ENCODE results near the gene SMR3A. TPM values are rescaled to one million over a fixed set of nuclear protein-coding genes. Genes with fewer than 3 reads are reported as not detected.

Gene SMR3A
- total RNA-seq (not detected), polyA plus RNA-seq (not detected)

DNA sequence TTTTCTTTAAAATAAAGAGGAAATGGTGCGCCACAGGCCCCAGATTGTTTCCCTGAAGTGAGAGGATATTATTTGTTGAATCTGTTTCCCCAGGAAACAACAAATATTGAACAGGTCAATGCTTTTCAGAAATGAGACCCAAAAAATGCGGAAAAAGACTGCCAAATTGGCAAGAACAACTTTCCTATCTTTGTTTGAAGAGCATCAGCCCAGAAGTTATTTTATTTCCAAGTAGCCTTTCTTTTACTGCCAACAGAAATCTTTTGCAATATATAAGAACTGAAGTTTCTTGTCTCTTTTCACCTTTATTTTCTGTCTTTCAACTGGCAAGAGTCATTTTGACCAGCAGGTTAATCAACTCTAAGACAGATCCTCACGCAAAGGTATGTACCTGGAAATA is at the start of gene SMR3A:
SMR3A (plus strand) TSS at position 301 of the 400 bp plus-strand sequence. CDS start 1,356 bp downstream, outside the sequence.
- Histone ChIP-seq H3K36me3 (ENCODE audit: insufficient read depth, low read length) (no peaks in the 10 kb centered on the region), H3K4me3 (ENCODE audit: low read length in 2 of 2) (no peak within 1 kb of the TSS), H3K27ac (ENCODE audit: low read depth, low read length) (no peak within 1 kb of the TSS), H3K4me1 (ENCODE audit: insufficient read depth, low read length) (no peaks in the 10 kb centered on the region), H3K27me3 (ENCODE audit: insufficient read depth, low read length) (no peaks in the 10 kb centered on the region), H3K9me3 (ENCODE audit: control insufficient read depth in 1 of 2, low read length in 2 of 2) (no peaks in the 10 kb centered on the region)
- Mint-ChIP-seq H3K9me3 (peaks cover 0 to 2% (median 0%) of the 10 kb centered on the region in 8 donors), H3K4me1 (no peaks in the 10 kb centered on the region), H3K27me3 (no peaks in the 10 kb centered on the region), H3K4me3 (no peak within 1 kb of the TSS), H3K36me3 (no peaks in the 10 kb centered on the region), H3K27ac (no peak within 1 kb of the TSS)
- intact Hi-C loops (cut with micrococcal nuclease), result no loop called here
- ChIA-PET CTCF (ENCODE audit: partially characterized antibody) (no interaction called here), POLR2A (ENCODE audit: partially characterized antibody) (no interaction called here)
- no peak for DNase-seq

DNA sequence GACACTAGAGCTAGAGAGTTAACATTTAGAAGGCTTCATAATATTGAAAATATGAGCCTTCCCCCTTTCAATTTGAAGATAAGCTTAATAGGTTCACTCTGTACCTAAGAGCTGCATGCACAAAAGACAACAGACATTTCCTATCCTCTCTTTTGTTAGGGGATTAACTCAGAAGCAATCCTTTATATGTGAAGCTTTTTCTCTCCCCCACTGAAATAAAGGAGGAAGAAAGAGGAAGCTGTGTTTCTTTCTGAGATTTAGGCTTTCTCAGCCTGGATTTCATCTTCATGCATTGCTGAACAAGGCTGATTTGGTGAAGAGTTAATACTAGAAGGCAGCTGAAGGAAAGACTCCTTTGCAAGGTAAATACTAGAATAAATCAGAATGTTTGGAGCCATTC is 46.8 kb upstream of the SMR3A start:
- H3K4me3 Mint-ChIP-seq, result no peak overlapping the region
- Histone ChIP-seq H3K27ac (ENCODE audit: low read depth, low read length) (no peak overlapping the region), H3K4me3 (ENCODE audit: low read length in 2 of 2) (no peak overlapping the region), H3K4me1 (ENCODE audit: insufficient read depth, low read length) (no peaks in the 10 kb centered on the region), H3K27me3 (ENCODE audit: insufficient read depth, low read length) (no peaks in the 10 kb centered on the region), H3K9me3 (ENCODE audit: control insufficient read depth in 1 of 2, low read length in 2 of 2) (no peaks in the 10 kb centered on the region), H3K36me3 (ENCODE audit: insufficient read depth, low read length) (no peaks in the 10 kb centered on the region)
- no peak for DNase-seq
- peaks cover 0 to 5% (median 0%) of the 10 kb centered on the region in 8 donors for H3K9me3 Mint-ChIP-seq
- POLR2A ChIA-PET (ENCODE audit: partially characterized antibody), result no interaction called here
- no peaks in the 10 kb centered on the region for H3K36me3 Mint-ChIP-seq
- intact Hi-C loops (cut with micrococcal nuclease), result no loop called here
- no peak overlapping the region for H3K27ac Mint-ChIP-seq
- CTCF ChIA-PET (ENCODE audit: partially characterized antibody), result no interaction called here
- no peaks in the 10 kb centered on the region for H3K4me1 Mint-ChIP-seq
- H3K27me3 Mint-ChIP-seq, result no peaks in the 10 kb centered on the region

DNA sequence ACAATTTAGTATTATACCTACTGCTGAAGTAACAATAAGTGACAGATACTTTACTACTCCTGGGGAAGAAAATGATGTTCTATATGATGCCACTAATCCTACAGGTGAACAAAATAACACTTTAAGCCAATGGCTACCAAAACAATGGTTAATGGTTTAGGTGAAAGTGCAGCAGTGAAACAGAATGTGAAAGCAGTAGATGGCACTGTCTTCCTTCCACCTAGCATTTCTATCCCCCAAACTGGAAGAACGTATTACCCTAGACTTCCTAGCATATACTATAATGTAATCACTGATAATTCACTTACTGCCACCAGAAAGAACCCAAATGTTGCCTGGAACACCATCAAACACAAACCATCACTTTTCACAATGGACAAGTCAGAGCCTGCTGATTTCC is 44.6 kb upstream of the SMR3A start:
- no peaks in the 10 kb centered on the region for H3K27me3 Mint-ChIP-seq
- Histone ChIP-seq H3K4me3 (ENCODE audit: low read length in 2 of 2) (no peak overlapping the region), H3K4me1 (ENCODE audit: insufficient read depth, low read length) (no peaks in the 10 kb centered on the region), H3K36me3 (ENCODE audit: insufficient read depth, low read length) (no peaks in the 10 kb centered on the region), H3K27me3 (ENCODE audit: insufficient read depth, low read length) (no peaks in the 10 kb centered on the region), H3K27ac (ENCODE audit: low read depth, low read length) (no peak overlapping the region), H3K9me3 (ENCODE audit: control insufficient read depth in 1 of 2, low read length in 2 of 2) (no peaks in the 10 kb centered on the region)
- no peaks in the 10 kb centered on the region for H3K4me1 Mint-ChIP-seq
- peaks cover 0 to 2% (median 0%) of the 10 kb centered on the region in 8 donors for H3K9me3 Mint-ChIP-seq
- no peak for DNase-seq
- ChIA-PET CTCF (ENCODE audit: partially characterized antibody) (no interaction called here), POLR2A (ENCODE audit: partially characterized antibody) (no interaction called here)
- no peak overlapping the region for H3K27ac Mint-ChIP-seq
- H3K4me3 Mint-ChIP-seq, result no peak overlapping the region
- H3K36me3 Mint-ChIP-seq, result no peaks in the 10 kb centered on the region
- intact Hi-C loops (cut with micrococcal nuclease), result no loop called here

DNA sequence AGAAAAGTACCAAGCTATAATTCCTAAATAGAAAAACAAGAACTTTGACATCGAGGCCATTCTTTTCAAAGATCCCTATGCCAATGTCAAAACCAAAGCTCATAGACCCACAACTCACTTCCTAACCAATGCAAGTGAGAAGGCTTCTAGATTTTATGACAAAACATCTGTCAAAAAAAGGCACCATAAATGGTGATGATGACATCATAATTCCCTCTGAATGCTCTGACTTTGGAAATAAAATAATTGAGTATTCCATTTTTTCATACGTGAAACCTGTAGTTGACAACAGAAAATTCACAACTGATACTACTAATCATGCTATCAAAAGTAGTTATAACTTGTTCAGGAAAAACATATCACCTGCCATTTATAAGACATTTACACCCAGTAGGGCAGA is 34.5 kb upstream of the SMR3A start:
- H3K36me3 Mint-ChIP-seq, result no peaks in the 10 kb centered on the region

DNA sequence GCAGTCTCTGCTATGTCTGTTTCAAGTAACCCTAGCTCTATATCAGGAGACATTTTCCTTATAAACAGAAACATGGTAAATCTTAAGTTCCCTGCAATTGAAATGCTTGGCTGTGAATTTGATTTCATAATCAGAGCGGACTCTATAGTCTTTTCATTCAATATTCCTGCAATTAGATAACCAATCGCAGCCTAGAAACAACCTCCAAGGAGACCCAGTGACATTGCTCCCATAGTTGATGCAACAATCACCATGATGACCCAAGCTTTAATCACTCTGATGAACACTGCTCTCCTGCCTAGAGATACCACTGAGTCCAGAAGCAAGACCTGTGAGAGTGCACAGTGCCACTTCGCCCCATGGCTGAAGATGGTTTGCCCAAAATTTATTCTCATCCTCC is 25.9 kb upstream of the SMR3A start, which contains the start of gene CABS1:
CABS1 (plus strand) TSS at position 301 of the 400 bp plus-strand sequence; CDS start at position 360, 59 bp downstream.
- no peaks in the 10 kb centered on the region for H3K4me1 Mint-ChIP-seq
- CTCF ChIA-PET (ENCODE audit: partially characterized antibody), result no interaction called here
- no peak within 1 kb of the TSS for H3K4me3 Mint-ChIP-seq
- no peaks in the 10 kb centered on the region for H3K9me3 Mint-ChIP-seq
- no peaks in the 10 kb centered on the region for H3K27me3 Mint-ChIP-seq
- DNase-seq, result no peak
- Histone ChIP-seq H3K9me3 (ENCODE audit: control insufficient read depth in 1 of 2, low read length in 2 of 2) (no peaks in the 10 kb centered on the region), H3K27ac (ENCODE audit: low read depth, low read length) (no peak within 1 kb of the TSS), H3K4me3 (ENCODE audit: low read length in 2 of 2) (no peak within 1 kb of the TSS), H3K4me1 (ENCODE audit: insufficient read depth, low read length) (no peaks in the 10 kb centered on the region), H3K27me3 (ENCODE audit: insufficient read depth, low read length) (no peaks in the 10 kb centered on the region), H3K36me3 (ENCODE audit: insufficient read depth, low read length) (no peaks in the 10 kb centered on the region)
- POLR2A ChIA-PET (ENCODE audit: partially characterized antibody), result no interaction called here
- H3K27ac Mint-ChIP-seq, result no peak within 1 kb of the TSS
- intact Hi-C loops (cut with micrococcal nuclease), result no loop called here
- no peaks in the 10 kb centered on the region for H3K36me3 Mint-ChIP-seq

More for the DNA sequence above, 34.5 kb upstream of the SMR3A start:
- ChIA-PET POLR2A (ENCODE audit: partially characterized antibody) (no interaction called here), CTCF (ENCODE audit: partially characterized antibody) (no interaction called here)
- Mint-ChIP-seq H3K27me3 (no peaks in the 10 kb centered on the region), H3K4me1 (no peaks in the 10 kb centered on the region), H3K4me3 (no peak overlapping the region), H3K9me3 (peaks cover 0 to 4% (median 2%) of the 10 kb centered on the region in 8 donors), H3K27ac (no peak overlapping the region)
- no peaks in the 10 kb centered on the region for H3K9me3 ChIP-seq (ENCODE audit: control insufficient read depth in 1 of 2, low read length in 2 of 2)
- no peaks in the 10 kb centered on the region for H3K4me1 ChIP-seq (ENCODE audit: insufficient read depth, low read length)
- no peak overlapping the region for H3K4me3 ChIP-seq (ENCODE audit: low read length in 2 of 2)
- no peaks in the 10 kb centered on the region for H3K36me3 ChIP-seq (ENCODE audit: insufficient read depth, low read length)
- DNase-seq, result no peak
- intact Hi-C loops (cut with micrococcal nuclease), result no loop called here
- no peaks in the 10 kb centered on the region for H3K27me3 ChIP-seq (ENCODE audit: insufficient read depth, low read length)
- H3K27ac ChIP-seq (ENCODE audit: low read depth, low read length), result no peak overlapping the region

DNA sequence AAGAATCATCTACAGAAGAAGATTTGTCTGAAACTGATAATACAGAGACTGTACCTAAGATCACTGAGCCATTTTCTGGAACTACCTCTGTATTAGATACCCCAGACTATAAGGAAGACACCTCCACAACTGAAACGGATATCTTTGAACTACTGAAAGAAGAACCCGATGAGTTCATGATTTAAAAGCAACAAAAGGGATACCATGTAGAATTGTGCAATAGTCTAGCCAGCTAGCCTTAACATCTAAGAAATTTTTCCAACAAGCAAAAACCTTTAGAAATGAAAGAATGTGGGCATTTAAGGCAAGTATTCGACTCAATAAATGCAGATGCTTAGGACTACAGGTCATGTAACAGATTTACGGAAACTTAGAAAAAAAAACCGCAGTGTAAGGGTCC is 24.5 kb upstream of the SMR3A start:
- ChIA-PET CTCF (ENCODE audit: partially characterized antibody) (no interaction called here), POLR2A (ENCODE audit: partially characterized antibody) (no interaction called here)
- no peak overlapping the region for H3K4me3 ChIP-seq (ENCODE audit: low read length in 2 of 2)
- no peaks in the 10 kb centered on the region for H3K36me3 ChIP-seq (ENCODE audit: insufficient read depth, low read length)
- intact Hi-C loops (cut with micrococcal nuclease), result no loop called here
- no peak for DNase-seq
- no peak overlapping the region for H3K27ac ChIP-seq (ENCODE audit: low read depth, low read length)
- Mint-ChIP-seq H3K4me3 (no peak overlapping the region), H3K9me3 (peaks cover 0 to 2% (median 0%) of the 10 kb centered on the region in 8 donors), H3K4me1 (no peaks in the 10 kb centered on the region), H3K27me3 (no peaks in the 10 kb centered on the region), H3K36me3 (no peaks in the 10 kb centered on the region), H3K27ac (no peak overlapping the region)
- H3K4me1 ChIP-seq (ENCODE audit: insufficient read depth, low read length), result no peaks in the 10 kb centered on the region
- no peaks in the 10 kb centered on the region for H3K27me3 ChIP-seq (ENCODE audit: insufficient read depth, low read length)
- no peaks in the 10 kb centered on the region for H3K9me3 ChIP-seq (ENCODE audit: control insufficient read depth in 1 of 2, low read length in 2 of 2)

DNA sequence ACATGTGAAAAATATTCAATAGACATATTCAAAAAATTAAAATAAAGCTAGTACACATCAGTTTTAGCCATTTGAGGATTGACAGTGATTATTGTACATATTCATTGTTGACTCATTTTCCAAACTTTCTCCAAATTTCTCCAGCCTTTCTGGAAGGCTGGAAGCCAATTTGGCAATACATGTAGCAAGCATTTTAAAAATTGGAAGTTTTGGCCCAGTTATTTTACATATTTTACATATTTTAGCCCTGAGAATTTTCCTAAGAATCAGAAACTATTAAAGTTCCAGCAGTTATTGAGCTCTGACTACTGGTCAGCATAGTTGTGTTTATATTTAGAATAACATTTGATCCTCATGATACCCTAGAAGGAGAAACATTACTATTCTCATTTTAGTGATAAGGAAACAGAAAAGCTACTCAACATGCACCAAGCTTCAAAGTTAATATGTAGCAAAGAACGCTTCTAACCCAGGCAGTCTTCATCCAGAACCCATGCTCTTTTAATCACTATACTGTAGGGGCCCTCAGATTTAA is 22.6 kb upstream of the SMR3A start:
- intact Hi-C loops (cut with micrococcal nuclease), result no loop called here
- no peaks in the 10 kb centered on the region for H3K4me1 Mint-ChIP-seq
- Histone ChIP-seq H3K4me1 (ENCODE audit: insufficient read depth, low read length) (no peaks in the 10 kb centered on the region), H3K27me3 (ENCODE audit: insufficient read depth, low read length) (no peaks in the 10 kb centered on the region), H3K9me3 (ENCODE audit: control insufficient read depth in 1 of 2, low read length in 2 of 2) (no peaks in the 10 kb centered on the region), H3K4me3 (ENCODE audit: low read length in 2 of 2) (no peak overlapping the region), H3K27ac (ENCODE audit: low read depth, low read length) (no peak overlapping the region), H3K36me3 (ENCODE audit: insufficient read depth, low read length) (no peaks in the 10 kb centered on the region)
- ChIA-PET CTCF (ENCODE audit: partially characterized antibody) (no interaction called here), POLR2A (ENCODE audit: partially characterized antibody) (no interaction called here)
- no peak overlapping the region for H3K27ac Mint-ChIP-seq
- H3K36me3 Mint-ChIP-seq, result no peaks in the 10 kb centered on the region
- H3K9me3 Mint-ChIP-seq, result peaks cover 0 to 5% (median 0%) of the 10 kb centered on the region in 8 donors
- no peak overlapping the region for H3K4me3 Mint-ChIP-seq
- no peaks in the 10 kb centered on the region for H3K27me3 Mint-ChIP-seq
- DNase-seq, result no peak

DNA sequence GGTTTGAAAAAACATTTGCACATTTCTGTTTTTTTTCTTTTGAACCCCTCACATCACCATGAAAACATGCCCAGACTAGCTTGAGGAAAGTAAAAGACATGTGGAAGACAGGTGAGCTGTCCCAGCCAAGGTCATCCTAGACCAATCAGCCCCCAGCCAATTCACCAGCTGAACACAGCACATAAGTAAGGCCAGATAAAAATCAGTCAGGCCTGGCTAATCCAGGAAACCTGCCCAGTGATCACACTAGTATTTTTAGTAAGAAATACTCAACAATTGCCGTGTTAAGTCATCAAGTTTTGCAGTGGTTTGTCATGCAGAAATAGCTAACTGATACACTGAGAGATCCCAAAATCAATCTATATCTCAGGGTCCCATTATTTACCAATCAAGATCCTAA is 4.4 kb upstream of the SMR3A start:
- no peak overlapping the region for H3K4me3 ChIP-seq (ENCODE audit: low read length in 2 of 2)
- intact Hi-C loops (cut with micrococcal nuclease), result no loop called here
- no peaks in the 10 kb centered on the region for H3K4me1 ChIP-seq (ENCODE audit: insufficient read depth, low read length)
- Mint-ChIP-seq H3K4me3 (no peak overlapping the region), H3K4me1 (no peaks in the 10 kb centered on the region), H3K27me3 (no peaks in the 10 kb centered on the region), H3K27ac (no peak overlapping the region), H3K9me3 (peaks cover 0 to 2% (median 0%) of the 10 kb centered on the region in 8 donors), H3K36me3 (no peaks in the 10 kb centered on the region)
- POLR2A ChIA-PET (ENCODE audit: partially characterized antibody), result no interaction called here
- no peak for DNase-seq
- no peaks in the 10 kb centered on the region for H3K9me3 ChIP-seq (ENCODE audit: control insufficient read depth in 1 of 2, low read length in 2 of 2)
- H3K27ac ChIP-seq (ENCODE audit: low read depth, low read length), result no peak overlapping the region
- CTCF ChIA-PET (ENCODE audit: partially characterized antibody), result no interaction called here
- no peaks in the 10 kb centered on the region for H3K27me3 ChIP-seq (ENCODE audit: insufficient read depth, low read length)
- H3K36me3 ChIP-seq (ENCODE audit: insufficient read depth, low read length), result no peaks in the 10 kb centered on the region

All from CD4-positive, alpha-beta memory T cell (primary cell).